ENCODE data around the gene CLDN8.

The CLDN8 gene

DNA sequence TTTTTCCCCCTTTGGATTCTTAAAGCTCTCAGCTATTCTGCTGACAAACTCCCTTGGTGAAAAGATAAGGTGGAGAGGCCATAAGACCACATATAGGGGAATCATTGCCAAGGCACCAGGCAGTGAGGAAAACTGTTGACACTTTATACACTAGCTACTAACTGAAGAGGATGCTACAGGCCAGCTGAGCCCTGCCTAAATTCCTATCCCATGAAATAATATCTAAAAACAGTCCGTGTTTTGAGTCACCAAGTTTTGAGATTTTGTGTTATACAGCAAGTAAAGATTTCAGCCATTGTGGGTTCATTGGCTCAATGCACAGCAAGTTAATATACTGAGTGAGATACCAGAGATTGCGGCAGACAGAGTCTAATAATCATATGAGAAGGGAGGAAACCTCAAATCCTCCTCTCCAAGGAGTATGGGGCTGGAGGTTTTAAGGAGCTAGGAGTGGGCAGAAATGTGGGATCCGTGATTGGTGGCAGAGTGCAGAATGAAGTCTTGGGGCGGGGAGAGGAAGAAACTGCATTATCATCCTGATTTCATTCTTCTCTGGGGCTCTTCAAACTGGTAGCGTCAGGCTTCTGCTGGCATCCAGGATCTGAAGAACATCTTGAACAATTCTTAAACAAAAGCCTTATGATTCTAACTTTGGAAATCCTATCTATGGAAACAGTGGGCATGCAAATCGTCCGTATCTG lies 9.2 kb downstream of the CLDN8 start:
- Histone ChIP-seq H3K4me1 (ENCODE audit: control insufficient read depth, insufficient read depth, low read length, poor library complexity, severe bottlenecking) (no peaks in the 10 kb centered on the region), H3K9me3 (ENCODE audit: control insufficient read depth, low read length) (no peaks in the 10 kb centered on the region), H3K36me3 (ENCODE audit: control insufficient read depth, insufficient read depth, low read length) (no peaks in the 10 kb centered on the region), H3K4me3 (ENCODE audit: extremely low read depth, insufficient read depth, low read length, poor library complexity, severe bottlenecking) (no peak overlapping the region), H3K27ac (ENCODE audit: low read depth, low read length, severe bottlenecking) (no peak overlapping the region)
- WGBS, 2 experiments (ENCODE audit: insufficient coverage in 2 of 2), result 89 to 92% methylated on average over 4 to 5 of the region's 7 CpGs

- Histone ChIP-seq H3K36me3 (ENCODE audit: control insufficient read depth, insufficient read depth, low read length) (no peaks in the 10 kb centered on the region), H3K9me3 (ENCODE audit: control insufficient read depth, low read length) (no peaks in the 10 kb centered on the region), H3K27ac (ENCODE audit: low read depth, low read length, severe bottlenecking) (no peak overlapping the region), H3K4me3 (ENCODE audit: extremely low read depth, insufficient read depth, low read length, poor library complexity, severe bottlenecking) (no peak overlapping the region), H3K4me1 (ENCODE audit: control insufficient read depth, insufficient read depth, low read length, poor library complexity, severe bottlenecking) (no peaks in the 10 kb centered on the region)
- WGBS, 2 experiments (ENCODE audit: insufficient coverage in 2 of 2), result 80% methylated on average over 1 of the region's 2 CpGs; no CpG with 5 or more reads in 1 of the 2 experiments
Measured at GRCh38 chr21:30200000-30200399, 15.9 kb downstream of the CLDN8 start.

DNA sequence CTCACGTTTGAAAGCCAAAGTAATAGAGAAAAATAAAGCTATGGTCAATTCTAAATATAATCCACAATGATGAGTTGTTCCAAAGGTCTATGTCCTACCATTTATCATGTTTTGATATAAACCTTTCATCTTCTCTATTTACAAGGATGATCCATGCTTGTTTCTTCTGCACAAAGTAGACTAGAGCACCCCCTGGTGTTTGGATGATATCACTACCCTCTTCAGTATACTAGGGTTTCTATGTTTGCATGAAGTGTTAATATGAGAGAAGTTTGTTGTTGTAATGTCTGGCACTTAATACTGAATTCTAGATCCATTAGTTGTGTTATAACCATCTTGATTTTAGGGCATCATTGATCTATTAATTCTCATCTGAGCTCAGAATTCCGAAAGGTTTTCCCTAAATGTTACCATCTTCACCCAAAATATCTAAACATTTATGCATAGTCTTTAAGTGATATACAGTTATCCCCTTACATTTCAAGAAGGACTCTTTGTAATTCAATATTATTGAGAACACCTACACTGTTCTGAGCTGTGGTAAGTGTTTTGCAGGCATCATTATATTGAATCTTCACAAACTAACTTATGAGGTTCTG lies 21.1 kb downstream of the CLDN8 start:
- Histone ChIP-seq H3K9me3 (ENCODE audit: control insufficient read depth, low read length) (no peaks in the 10 kb centered on the region), H3K4me1 (ENCODE audit: control insufficient read depth, insufficient read depth, low read length, poor library complexity, severe bottlenecking) (no peaks in the 10 kb centered on the region), H3K27ac (ENCODE audit: low read depth, low read length, severe bottlenecking) (no peak overlapping the region), H3K4me3 (ENCODE audit: extremely low read depth, insufficient read depth, low read length, poor library complexity, severe bottlenecking) (no peak overlapping the region), H3K36me3 (ENCODE audit: control insufficient read depth, insufficient read depth, low read length) (no peaks in the 10 kb centered on the region)
- WGBS, 2 experiments (ENCODE audit: insufficient coverage in 2 of 2), result no CpG with 5 or more reads among the region's 2 CpGs

DNA sequence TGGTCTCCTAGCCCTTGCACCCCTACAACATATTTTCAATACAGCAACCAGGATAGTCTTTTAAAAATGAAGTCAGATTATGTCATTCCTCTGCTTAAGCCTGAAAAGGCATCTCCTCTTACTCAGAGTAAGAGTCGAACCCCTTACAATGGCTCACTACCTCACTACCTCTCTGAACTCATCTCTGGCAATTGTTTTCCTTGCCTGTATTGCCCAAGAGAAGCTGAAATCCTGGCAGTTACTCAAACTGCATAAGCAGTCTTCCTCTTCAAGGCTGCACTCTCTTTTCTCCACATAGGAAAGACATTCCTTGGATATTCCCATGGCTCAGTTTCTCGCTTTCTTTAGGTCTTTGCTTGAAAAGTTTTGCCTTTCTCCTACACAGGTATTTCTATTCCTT lies 22.7 kb downstream of the CLDN8 start:
- no peaks in the 10 kb centered on the region for H3K4me1 ChIP-seq (ENCODE audit: control insufficient read depth, insufficient read depth, low read length, poor library complexity, severe bottlenecking)
- 85 to 90% methylated on average over 2 of the region's 2 CpGs for WGBS, 2 experiments (ENCODE audit: insufficient coverage in 2 of 2)
- H3K9me3 ChIP-seq (ENCODE audit: control insufficient read depth, low read length), result no peaks in the 10 kb centered on the region
- no peak overlapping the region for H3K4me3 ChIP-seq (ENCODE audit: extremely low read depth, insufficient read depth, low read length, poor library complexity, severe bottlenecking)
- no peak overlapping the region for H3K27ac ChIP-seq (ENCODE audit: low read depth, low read length, severe bottlenecking)
- no peaks in the 10 kb centered on the region for H3K36me3 ChIP-seq (ENCODE audit: control insufficient read depth, insufficient read depth, low read length)

DNA sequence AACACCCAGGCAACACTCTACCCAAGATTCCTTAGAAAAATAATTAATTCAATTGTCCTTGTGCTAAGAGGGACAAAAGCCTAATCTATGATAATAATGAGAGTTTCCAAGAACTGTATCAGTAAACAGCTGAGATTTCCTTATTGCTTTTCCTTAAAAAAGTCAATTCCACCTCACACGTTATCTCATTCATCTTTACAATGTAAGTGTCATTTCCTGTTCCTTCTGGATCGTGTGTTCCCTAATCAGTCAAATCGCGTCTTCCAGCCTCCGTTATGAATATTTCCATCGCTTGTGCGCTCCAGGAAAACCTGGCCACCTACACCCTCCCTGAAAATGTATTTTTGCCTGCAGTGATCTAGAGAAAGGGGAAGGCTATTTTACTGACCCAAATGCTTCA lies 25.3 kb downstream of the CLDN8 start:
- H3K27ac ChIP-seq (ENCODE audit: low read depth, low read length, severe bottlenecking), result no peak overlapping the region
- 85 to 91% methylated on average over 5 to 6 of the region's 7 CpGs for WGBS, 2 experiments (ENCODE audit: insufficient coverage in 2 of 2)
- H3K4me3 ChIP-seq (ENCODE audit: extremely low read depth, insufficient read depth, low read length, poor library complexity, severe bottlenecking), result no peak overlapping the region

GRCh38 chr21:30189773-30190172 lies 26.1 kb downstream of the CLDN8 start:
- 100% methylated on average over 1 of the region's 3 CpGs for WGBS, 2 experiments (ENCODE audit: insufficient coverage in 2 of 2)
- no peak overlapping the region for H3K4me3 ChIP-seq (ENCODE audit: extremely low read depth, insufficient read depth, low read length, poor library complexity, severe bottlenecking)
- H3K36me3 ChIP-seq (ENCODE audit: control insufficient read depth, insufficient read depth, low read length), result no peaks in the 10 kb centered on the region
- no peaks in the 10 kb centered on the region for H3K4me1 ChIP-seq (ENCODE audit: control insufficient read depth, insufficient read depth, low read length, poor library complexity, severe bottlenecking)
- no peak overlapping the region for H3K27ac ChIP-seq (ENCODE audit: low read depth, low read length, severe bottlenecking)
- no peaks in the 10 kb centered on the region for H3K9me3 ChIP-seq (ENCODE audit: control insufficient read depth, low read length)

More for the DNA sequence above, 25.3 kb downstream of the CLDN8 start:
- Histone ChIP-seq H3K36me3 (ENCODE audit: control insufficient read depth, insufficient read depth, low read length) (no peaks in the 10 kb centered on the region), H3K4me1 (ENCODE audit: control insufficient read depth, insufficient read depth, low read length, poor library complexity, severe bottlenecking) (no peaks in the 10 kb centered on the region), H3K9me3 (ENCODE audit: control insufficient read depth, low read length) (no peaks in the 10 kb centered on the region)

- H3K4me1 ChIP-seq (ENCODE audit: control insufficient read depth, insufficient read depth, low read length, poor library complexity, severe bottlenecking), result no peaks in the 10 kb centered on the region
- H3K4me3 ChIP-seq (ENCODE audit: extremely low read depth, insufficient read depth, low read length, poor library complexity, severe bottlenecking), result no peak overlapping the region
- WGBS, 2 experiments (ENCODE audit: insufficient coverage in 2 of 2), result 89% methylated on average over 1 of the region's 2 CpGs; no CpG with 5 or more reads in 1 of the 2 experiments
- H3K27ac ChIP-seq (ENCODE audit: low read depth, low read length, severe bottlenecking), result no peak overlapping the region
- no peaks in the 10 kb centered on the region for H3K36me3 ChIP-seq (ENCODE audit: control insufficient read depth, insufficient read depth, low read length)
- H3K9me3 ChIP-seq (ENCODE audit: control insufficient read depth, low read length), result no peaks in the 10 kb centered on the region
Measured at GRCh38 chr21:30186242-30186641, 29.7 kb downstream of the CLDN8 start.

- H3K9me3 ChIP-seq (ENCODE audit: control insufficient read depth, low read length), result no peaks in the 10 kb centered on the region
- H3K4me1 ChIP-seq (ENCODE audit: control insufficient read depth, insufficient read depth, low read length, poor library complexity, severe bottlenecking), result no peaks in the 10 kb centered on the region
- H3K36me3 ChIP-seq (ENCODE audit: control insufficient read depth, insufficient read depth, low read length), result no peaks in the 10 kb centered on the region
- no peak overlapping the region for H3K27ac ChIP-seq (ENCODE audit: low read depth, low read length, severe bottlenecking)
- H3K4me3 ChIP-seq (ENCODE audit: extremely low read depth, insufficient read depth, low read length, poor library complexity, severe bottlenecking), result no peak overlapping the region
- 89% methylated on average over 2 of the region's 3 CpGs; no CpG with 5 or more reads in 1 of the 2 experiments for WGBS, 2 experiments (ENCODE audit: insufficient coverage in 2 of 2)
Measured at GRCh38 chr21:30168086-30168485, 47.8 kb downstream of the CLDN8 start.

GRCh38 chr21:30166705-30167104 lies 49.2 kb downstream of the CLDN8 start, which contains the start of gene CLDN17:
TSS of gene CLDN17 (minus strand) at chr21:30166805. CDS start at chr21:30166617, 188 bp downstream.
- Histone ChIP-seq H3K27ac (ENCODE audit: low read depth, low read length, severe bottlenecking) (no peak within 1 kb of the TSS), H3K36me3 (ENCODE audit: control insufficient read depth, insufficient read depth, low read length) (no peaks in the 10 kb centered on the region), H3K4me3 (ENCODE audit: extremely low read depth, insufficient read depth, low read length, poor library complexity, severe bottlenecking) (no peak within 1 kb of the TSS), H3K9me3 (ENCODE audit: control insufficient read depth, low read length) (no peaks in the 10 kb centered on the region), H3K4me1 (ENCODE audit: control insufficient read depth, insufficient read depth, low read length, poor library complexity, severe bottlenecking) (no peaks in the 10 kb centered on the region)
- 63% methylated on average over 1 of the region's 1 CpG; no CpG with 5 or more reads in 1 of the 2 experiments for WGBS, 2 experiments (ENCODE audit: insufficient coverage in 2 of 2)

- no peaks in the 10 kb centered on the region for H3K4me1 ChIP-seq (ENCODE audit: control insufficient read depth, insufficient read depth, low read length, poor library complexity, severe bottlenecking)
- H3K4me3 ChIP-seq (ENCODE audit: extremely low read depth, insufficient read depth, low read length, poor library complexity, severe bottlenecking), result no peak overlapping the region
- no peaks in the 10 kb centered on the region for H3K9me3 ChIP-seq (ENCODE audit: control insufficient read depth, low read length)
- H3K36me3 ChIP-seq (ENCODE audit: control insufficient read depth, insufficient read depth, low read length), result no peaks in the 10 kb centered on the region
- H3K27ac ChIP-seq (ENCODE audit: low read depth, low read length, severe bottlenecking), result no peak overlapping the region
- WGBS, 2 experiments (ENCODE audit: insufficient coverage in 2 of 2), result 87 to 96% methylated on average over 6 to 8 of the region's 9 CpGs
Measured at GRCh38 chr21:30166171-30166570, 49.7 kb downstream of the CLDN8 start.

DNA sequence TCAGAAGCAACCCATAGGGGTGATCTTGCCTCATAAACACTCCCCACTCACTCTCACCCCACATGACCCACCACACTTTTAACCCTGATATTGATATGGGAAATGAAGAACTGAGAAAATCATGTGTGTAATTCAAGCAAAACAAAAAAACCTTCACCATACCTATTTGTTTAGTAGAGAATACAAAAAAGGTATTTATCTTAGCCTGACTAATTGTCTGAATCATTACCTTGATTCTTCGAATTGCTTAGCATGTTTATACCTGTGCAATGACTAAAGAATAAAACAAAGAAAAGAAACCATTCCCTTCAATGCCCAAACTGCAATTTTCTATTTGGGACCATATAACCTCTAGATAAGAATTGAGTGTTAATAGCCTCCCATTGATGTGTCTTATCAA lies 51.1 kb downstream of the CLDN8 start:
- H3K4me3 ChIP-seq (ENCODE audit: extremely low read depth, insufficient read depth, low read length, poor library complexity, severe bottlenecking), result no peak overlapping the region
- H3K36me3 ChIP-seq (ENCODE audit: control insufficient read depth, insufficient read depth, low read length), result no peaks in the 10 kb centered on the region
- no CpG with 5 or more reads among the region's 1 CpG for WGBS, 2 experiments (ENCODE audit: insufficient coverage in 2 of 2)
- H3K9me3 ChIP-seq (ENCODE audit: control insufficient read depth, low read length), result no peaks in the 10 kb centered on the region
- no peaks in the 10 kb centered on the region for H3K4me1 ChIP-seq (ENCODE audit: control insufficient read depth, insufficient read depth, low read length, poor library complexity, severe bottlenecking)
- no peak overlapping the region for H3K27ac ChIP-seq (ENCODE audit: low read depth, low read length, severe bottlenecking)
